ENCODE data around the gene MRPL48.
"Not testable (repeated sequence)": the region's sequence is repeated elsewhere in the genome, so short reads cannot be mapped to it uniquely, and the experiment has no call there.

GRCh38 chr11:73880449-73880848 is 92.8 kb downstream of the MRPL48 start:
- not testable (repeated sequence) for TF ChIP-seq CTCF (IDR thresholded peaks at IDR 0.05; ENCODE audit: low read depth, low read length); EZH2phosphoT487 (IDR thresholded peaks at IDR 0.05; ENCODE audit: low read depth)

Measured in OCI-LY3 (cell line).